AG04450 (cell line): Measurements from ENCODE around the gene KIF1C. TPM values are rescaled to one million over a fixed set of nuclear protein-coding genes. Genes with fewer than 3 reads are reported as not detected.

Experiments used
- CTCF ChIA-PET: fragments of 300-600, 350-600 bp; formaldehyde crosslinking; extraction: SDS; loops from one replicate; lab custom pipeline; 2022; ENCODE audit warnings: antibody characterized with exemption, inconsistent platforms; lab: Charles Lee
- POLR2A ChIA-PET: fragments of 350-600 bp; formaldehyde crosslinking; extraction: SDS; loops from one replicate; lab custom pipeline; 2021; ENCODE audit warnings: antibody characterized with exemption, inconsistent platforms; lab: Yijun Ruan, JAX
- DNase-seq: peaks from one replicate; pipeline ENCODE4 v3.0.0-alpha.2; 2011; ENCODE audit warnings: low read depth, low spot score
- H3K27ac ChIP-seq: one replicate; pipeline ENCODE4 v1.5.1; 2012; ENCODE audit warnings: low read depth, low read length, control low read depth
- H3K27me3 ChIP-seq: one replicate; pipeline ENCODE4 v1.6.0; 2012; ENCODE audit warnings: low read length; ENCODE audit not compliant: control insufficient read depth, insufficient read depth
- H3K4me3 ChIP-seq: 2 replicates; pipeline ENCODE4 v1.5.1; 2011; ENCODE audit warnings: mild to moderate bottlenecking, low read depth, low read length, control low read depth
- H3K9me3 ChIP-seq: 2 replicates; pipeline ENCODE4 v1.5.1; 2012; ENCODE audit warnings: low read length; ENCODE audit not compliant: control insufficient read depth, insufficient read depth
- CTCF ChIP-seq: IDR thresholded peaks from 2 replicates; pipeline ENCODE4 v1.5.1; 2011; ENCODE audit warnings: low read depth, low read length, control low read depth, inconsistent platforms
- polyA plus RNA-seq: library from polyadenylated mRNA; depleted of rRNA; stranded (reverse); fragments of >200 nt; gene quantifications from 2 replicates; pipeline ENCODE4 v1.2.3, GENCODE V29; 2011

The KIF1C gene
- polyA plus RNA-seq, 1 experiment, result 49.8 TPM

- no peaks in the 10 kb centered on the region for H3K27me3 ChIP-seq
- ChIA-PET POLR2A (no interaction called here), CTCF (interaction anchor here (0.7 to 2.3 kb wide), 2 partner anchors 8 to 69 kb away, joined by 5 to 13 read pairs; partner anchors contain the start of gene CHRNE)
- H3K9me3 ChIP-seq, result peaks cover 1% of the 10 kb centered on the region; the same call in 1 of the 2 replicates
- H3K27ac ChIP-seq, result no peak overlapping the region
- no peak for DNase-seq
- H3K4me3 ChIP-seq, result no peak overlapping the region
- TF ChIP-seq CTCF, result no peak
Observed at GRCh38 chr17:4971826-4972225, 25.9 kb upstream of the KIF1C start.

- Histone ChIP-seq H3K27me3 (no peaks in the 10 kb centered on the region), H3K4me3 (no peak overlapping the region), H3K27ac (no peak overlapping the region), H3K9me3 (no peaks in the 10 kb centered on the region; the same call in 1 of the 2 replicates)
- DNase-seq, result no peak
- ChIA-PET CTCF (interaction anchor here (2.3 kb wide), 1 partner anchor 8 kb away, joined by 13 read pairs; no protein-coding TSS in a partner anchor), POLR2A (no interaction called here)
- TF ChIP-seq CTCF, result no peak
Observed at GRCh38 chr17:4972322-4972721, 25.4 kb upstream of the KIF1C start.

GRCh38 chr17:4972752-4973151 is 25.0 kb upstream of the KIF1C start:
- no peak for TF ChIP-seq CTCF
- no peak overlapping the region for H3K4me3 ChIP-seq
- H3K27ac ChIP-seq, result no peak overlapping the region
- ChIA-PET POLR2A (no interaction called here), CTCF (interaction anchor here (0.7 kb wide), 1 partner anchor 15 kb away, joined by 3 read pairs; no protein-coding TSS in a partner anchor)
- no peak for DNase-seq
- H3K27me3 ChIP-seq, result no peaks in the 10 kb centered on the region
- no peaks in the 10 kb centered on the region; the same call in 1 of the 2 replicates for H3K9me3 ChIP-seq

GRCh38 chr17:4973256-4974114 is 24.3 kb upstream of the KIF1C start:
- Histone ChIP-seq H3K9me3 (no peaks in the 10 kb centered on the region), H3K4me3 (no peak overlapping the region), H3K27me3 (no peaks in the 10 kb centered on the region), H3K27ac (no peak overlapping the region)
- DNase-seq, result no peak
- no peak for TF ChIP-seq CTCF
- ChIA-PET POLR2A (interaction anchor here (0.5 kb wide), 1 partner anchor 275 kb away, joined by 3 read pairs; no protein-coding TSS in a partner anchor), CTCF (interaction anchor here (0.7 to 1.6 kb wide), 2 partner anchors 16 to 64 kb away, joined by 3 to 5 read pairs; no protein-coding TSS in a partner anchor)

GRCh38 chr17:4974115-4974670 is 23.6 kb upstream of the KIF1C start:
- ChIA-PET POLR2A (interaction anchor here (0.5 to 1.3 kb wide), 3 partner anchors 14 to 276 kb away, joined by 3 to 4 read pairs (median 3); partner anchors contain the start of gene CAMTA2), CTCF (interaction anchor here (1.0 to 1.6 kb wide), 2 partner anchors 14 to 65 kb away, joined by 3 to 5 read pairs; partner anchors contain the start of gene CAMTA2)
- no peak for TF ChIP-seq CTCF
- no peak for DNase-seq
- no peaks in the 10 kb centered on the region for H3K27me3 ChIP-seq
- H3K27ac ChIP-seq, result no peak overlapping the region
- no peaks in the 10 kb centered on the region for H3K9me3 ChIP-seq
- H3K4me3 ChIP-seq, result no peak overlapping the region
